Non-pigmented ciliary epithelial cell (primary cell): Measurements from ENCODE around the gene FAT1.

ENCODE experiments used
- DNase-seq: peaks from one replicate; pipeline ENCODE4 v3.0.0-alpha.2; 2010; ENCODE audit warnings: low read depth

The FAT1 gene

GRCh38 chr4:186606591-186606992, 117.1 kb downstream of the FAT1 start:
- DNase-seq = no peak

- no peak for DNase-seq
Observed at GRCh38 chr4:186605261-186605865, 118.3 kb downstream of the FAT1 start.

DNA sequence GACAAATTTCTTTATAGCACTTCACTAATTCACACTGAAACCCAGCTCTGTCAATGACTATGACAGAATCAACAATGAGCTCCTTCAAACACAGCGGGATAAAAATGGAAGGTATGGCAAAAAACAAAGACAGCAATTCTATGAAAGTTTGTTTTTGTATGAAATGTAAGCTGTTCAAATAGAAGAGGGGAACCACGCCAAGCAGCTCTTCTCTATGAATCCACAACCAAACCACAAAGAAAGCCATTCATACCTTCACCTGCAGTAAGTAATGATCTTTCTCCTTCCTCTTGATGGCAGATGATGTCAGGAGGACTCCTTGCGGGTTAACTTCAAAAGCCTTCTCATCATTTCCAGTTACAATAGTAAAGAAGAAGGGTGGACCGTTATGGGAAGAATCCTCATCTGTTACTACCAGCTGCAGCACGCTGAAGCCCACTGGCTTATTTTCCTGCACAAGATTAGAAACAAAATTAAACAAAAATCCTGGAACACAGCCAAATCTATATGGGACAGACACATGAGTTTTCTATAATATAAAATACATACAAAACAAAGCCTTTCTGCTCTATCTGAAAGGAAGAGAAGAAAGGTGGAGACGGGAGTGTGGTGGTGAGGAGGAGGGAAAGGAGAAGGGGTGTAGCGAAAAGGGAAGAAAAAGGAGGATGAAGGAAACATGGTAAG, 119.4 kb downstream of the FAT1 start:
- no peak for DNase-seq

DNA sequence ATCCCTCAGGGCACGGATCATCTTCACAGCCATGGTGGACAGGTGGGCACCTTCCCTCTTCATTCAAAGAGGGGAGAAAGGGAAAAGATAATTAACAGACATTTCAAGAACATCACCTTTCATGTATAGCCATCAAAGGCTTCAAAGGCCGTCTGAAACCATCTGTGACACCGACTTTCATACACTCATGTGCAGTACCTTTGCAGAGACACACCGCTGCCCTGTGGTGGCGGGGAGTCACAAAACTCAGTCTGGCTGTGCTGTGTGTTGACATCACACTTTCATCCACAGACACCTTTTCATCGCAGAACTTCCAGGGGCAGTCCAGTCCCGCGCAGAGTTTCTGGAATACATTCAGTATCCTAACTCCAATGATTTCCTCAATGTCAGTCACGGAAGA, 120.7 kb downstream of the FAT1 start:
- DNase-seq = no peak

DNA sequence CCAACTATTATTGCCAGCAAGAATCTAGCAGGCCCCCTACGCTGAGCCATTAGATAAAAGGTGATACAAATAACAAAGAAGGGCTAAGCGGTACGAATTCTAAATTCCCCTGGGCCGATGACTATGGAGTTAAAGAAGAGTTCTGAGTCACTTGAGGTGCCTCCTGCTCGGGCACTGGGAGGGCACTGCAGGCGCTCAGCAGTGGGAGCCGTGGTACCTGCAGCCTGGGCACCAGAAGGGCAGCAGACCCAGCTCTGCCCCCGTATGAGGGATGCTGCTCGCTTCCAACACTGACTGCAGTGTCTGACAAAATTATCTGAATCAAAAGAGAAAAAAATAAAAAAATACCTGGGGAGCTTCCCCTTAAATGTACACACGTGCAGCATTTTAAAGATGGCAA, 124.2 kb downstream of the FAT1 start:
- no peak for DNase-seq

DNA sequence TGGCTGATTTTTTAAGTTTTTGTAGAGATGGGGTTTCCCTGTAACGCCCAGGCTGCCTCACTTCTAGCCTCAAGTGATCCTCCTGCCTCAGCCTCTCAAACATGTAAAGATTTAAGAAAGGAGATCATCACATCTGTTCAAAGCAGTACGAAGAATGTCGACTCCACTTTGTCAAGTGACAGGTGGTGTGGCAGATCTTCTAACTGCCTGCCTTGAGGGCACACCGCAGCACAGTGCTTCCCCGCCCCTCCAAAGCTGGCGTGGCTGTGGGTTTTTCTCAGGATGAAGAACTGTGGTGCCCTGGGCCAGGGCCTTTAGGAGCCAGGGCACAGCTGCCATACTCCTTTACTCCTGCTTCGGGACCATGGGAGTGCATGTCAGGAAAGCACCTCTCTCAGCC, 125.0 kb downstream of the FAT1 start:
- DNase-seq = no peak

DNA sequence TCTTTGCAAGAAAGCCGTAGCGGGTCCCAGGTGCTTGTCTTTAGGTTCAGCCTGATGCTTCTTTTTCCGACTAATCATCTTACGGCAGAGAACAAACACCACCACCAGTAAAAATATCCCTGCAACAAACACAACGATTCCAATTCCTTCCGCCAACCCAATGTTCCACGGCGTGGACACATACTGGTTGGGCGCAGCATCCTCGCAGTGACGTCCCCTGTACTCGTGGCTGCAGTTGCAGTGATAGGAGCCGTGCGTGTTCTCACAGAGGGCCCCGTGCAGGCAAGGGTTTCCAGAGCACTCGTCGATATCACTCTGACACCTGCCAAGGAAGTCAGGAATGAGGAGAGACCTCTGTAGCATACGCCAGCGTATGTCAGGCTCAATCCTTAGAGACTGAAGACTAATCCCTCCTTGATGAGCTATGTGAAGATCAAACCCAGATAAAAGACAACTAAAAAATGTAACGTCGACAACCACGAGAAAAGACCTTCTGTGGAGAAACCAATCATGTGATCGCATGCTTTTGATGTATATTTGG, 126.7 kb downstream of the FAT1 start:
- no peak for DNase-seq

DNA sequence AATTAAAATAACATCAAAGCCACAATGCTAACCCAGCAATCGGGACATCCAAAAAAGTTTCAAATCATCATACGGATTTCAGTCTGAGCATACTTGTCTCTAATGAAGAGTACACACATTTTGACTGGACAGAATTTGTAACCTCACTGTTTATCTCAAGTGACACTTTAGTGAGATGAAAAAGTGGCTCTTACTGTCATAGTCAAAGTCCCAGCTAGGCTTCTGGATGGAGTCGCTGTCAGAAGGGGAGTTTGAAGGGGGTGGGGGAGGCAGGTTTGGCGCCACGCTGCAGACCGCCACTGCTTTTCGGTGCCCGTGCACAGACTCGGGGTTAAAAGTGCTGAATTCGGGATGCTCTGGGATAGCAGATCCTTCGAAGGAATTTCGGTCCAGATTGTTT, 127.3 kb downstream of the FAT1 start:
- DNase-seq = no peak

DNA sequence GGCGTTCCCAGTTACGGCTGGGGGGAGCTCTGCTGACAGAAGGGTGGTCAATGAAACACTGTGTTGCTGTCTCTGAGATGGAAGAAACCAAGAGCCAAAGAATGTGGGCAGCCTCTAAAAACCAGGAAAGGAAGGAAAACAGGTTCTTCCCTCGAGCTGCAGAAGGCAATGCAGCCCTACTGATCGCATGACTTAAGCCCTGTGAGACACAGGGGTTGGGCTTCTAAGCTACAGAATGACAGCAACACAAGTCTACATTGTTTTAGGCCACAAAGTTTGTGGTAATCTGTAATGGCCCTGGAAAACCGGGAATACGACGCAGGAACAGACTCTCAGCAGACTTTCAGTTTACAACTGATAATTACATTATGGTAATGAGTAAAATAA, 130.1 kb downstream of the FAT1 start:
- no peak for DNase-seq

DNA sequence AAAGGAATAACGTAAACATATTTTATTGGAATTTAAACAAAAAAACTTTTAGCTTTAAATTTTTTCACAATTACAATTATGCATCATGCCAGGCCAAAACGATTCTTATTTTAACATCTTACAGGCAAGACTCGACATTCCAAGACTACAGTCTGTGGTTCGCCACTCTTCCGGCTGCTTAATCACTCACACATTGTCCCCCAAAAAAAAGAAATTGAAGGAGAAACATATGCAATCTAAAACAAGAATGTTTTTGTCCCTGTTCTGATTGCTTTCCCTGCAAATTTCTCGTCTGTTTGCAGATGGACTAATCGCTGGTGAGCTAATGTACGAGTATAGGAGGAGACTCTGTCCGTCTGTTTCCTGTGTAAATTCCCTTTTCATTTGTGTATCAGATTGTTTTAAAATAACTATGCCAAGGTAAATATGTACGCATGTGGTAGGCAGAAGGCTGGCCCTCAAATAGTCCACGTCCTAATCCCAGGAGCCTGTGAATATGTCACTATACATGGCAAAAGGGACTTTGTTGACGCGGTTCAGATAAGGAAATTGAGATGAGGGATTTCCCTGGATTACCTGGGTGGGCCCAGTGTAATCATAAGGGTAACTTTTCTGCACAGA, 130.6 kb downstream of the FAT1 start:
- no peak for DNase-seq

- DNase-seq = no peak
Observed at GRCh38 chr4:186592445-186592844, 131.2 kb downstream of the FAT1 start.

DNA sequence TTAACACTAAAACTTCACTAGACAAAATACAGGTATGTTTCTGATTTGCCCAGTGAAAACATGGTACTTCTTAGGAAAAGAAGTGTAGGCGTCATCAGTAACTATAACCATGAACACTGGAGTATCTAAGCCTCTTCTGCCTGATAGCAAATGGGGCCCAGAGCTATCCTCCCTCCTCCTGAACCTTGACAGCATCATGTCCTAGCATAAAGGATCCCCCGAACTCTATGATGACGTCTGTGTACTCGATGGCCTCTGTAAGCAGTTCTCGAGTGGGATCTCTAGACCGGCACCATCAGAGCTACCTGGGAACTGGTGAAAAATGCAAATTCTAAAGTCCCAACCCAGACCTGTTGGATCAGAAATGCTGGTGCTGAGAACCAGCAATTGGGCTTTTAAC, 132.0 kb downstream of the FAT1 start:
- no peak for DNase-seq

DNA sequence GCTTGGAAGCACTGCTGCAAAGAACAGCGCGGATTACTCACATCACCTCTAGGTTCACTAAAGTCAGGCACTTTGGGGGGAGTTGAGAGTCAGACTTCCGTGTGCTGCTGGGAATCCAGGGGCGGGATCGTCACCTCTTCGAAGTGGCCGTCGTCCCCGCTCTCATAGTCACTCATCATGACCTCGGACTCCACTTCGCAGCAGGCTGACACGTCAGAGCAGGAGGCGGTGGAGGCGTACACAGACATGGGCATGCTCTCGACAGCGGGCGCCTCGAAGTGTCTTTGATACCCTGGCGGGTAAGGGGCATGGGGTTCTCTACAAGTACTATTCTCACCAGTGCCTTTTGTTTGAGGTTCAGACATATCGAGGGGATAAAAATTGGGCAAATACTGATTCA, 135.2 kb downstream of the FAT1 start:
- DNase-seq = no peak

DNA sequence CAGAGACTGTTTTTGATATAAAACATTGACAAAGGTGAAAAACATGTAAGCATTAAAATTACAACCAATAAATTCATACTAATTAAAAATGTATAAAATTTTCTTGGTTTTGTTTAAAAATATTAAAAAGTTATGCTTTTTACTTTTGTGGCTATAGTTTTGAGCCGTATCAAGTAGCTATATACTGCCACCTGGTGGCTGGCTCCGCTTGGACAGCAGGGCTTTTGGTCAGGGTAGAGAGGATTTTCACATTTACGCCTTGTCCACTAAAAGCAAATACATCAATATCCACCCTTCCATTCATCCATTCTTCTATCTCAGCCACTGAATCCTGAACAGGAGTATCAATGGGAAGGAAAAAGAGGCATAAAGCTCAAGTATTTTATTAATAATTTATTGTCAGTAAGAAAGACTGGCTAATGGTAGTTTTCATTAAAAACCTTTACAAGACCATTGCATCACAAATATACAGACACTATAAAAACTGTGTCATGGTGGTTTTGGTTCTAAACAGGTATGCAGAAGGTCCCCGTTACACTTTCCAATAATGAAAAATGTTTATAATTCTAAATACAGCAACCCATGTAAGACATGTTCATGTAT, 136.1 kb downstream of the FAT1 start:
- no peak for DNase-seq

DNA sequence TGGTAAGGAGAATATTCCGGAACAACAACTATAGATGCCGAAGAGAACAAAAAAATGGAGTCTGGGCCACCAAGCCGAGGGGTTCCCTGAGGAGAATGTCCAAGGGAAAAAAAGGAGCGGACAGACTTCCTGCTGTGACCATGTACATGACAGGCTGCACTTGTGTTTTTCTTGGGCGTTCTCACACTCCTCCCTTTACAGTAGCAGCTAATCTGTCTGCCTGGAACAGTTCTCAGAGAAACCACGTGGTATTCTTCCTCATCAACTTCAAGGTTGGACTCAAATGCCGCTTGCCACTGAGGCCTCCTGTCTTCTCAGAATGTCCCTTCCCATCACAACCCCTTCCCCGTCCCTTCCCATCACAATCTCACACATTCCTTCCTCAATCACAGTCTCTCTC, 137.5 kb downstream of the FAT1 start:
- DNase-seq = no peak

DNA sequence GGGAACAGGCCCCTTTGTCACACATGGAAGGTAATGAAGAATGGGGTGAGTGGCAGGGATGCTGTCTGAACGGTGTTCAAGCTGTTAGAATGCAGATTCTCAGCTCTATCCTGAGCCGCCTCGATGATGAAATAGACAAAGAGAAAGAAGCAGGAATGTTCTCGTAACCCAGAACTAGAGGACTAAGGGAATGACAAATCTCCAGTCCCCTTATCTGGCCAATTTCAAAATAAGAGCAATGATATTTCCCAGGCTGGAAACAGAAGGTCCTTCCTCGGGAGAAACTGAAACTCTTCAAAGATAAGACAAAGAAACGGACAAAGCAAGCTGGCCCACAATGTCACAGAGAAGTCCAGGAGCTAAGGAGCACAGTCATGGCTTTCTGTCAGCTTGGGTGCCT, 138.7 kb downstream of the FAT1 start:
- no peak for DNase-seq

DNA sequence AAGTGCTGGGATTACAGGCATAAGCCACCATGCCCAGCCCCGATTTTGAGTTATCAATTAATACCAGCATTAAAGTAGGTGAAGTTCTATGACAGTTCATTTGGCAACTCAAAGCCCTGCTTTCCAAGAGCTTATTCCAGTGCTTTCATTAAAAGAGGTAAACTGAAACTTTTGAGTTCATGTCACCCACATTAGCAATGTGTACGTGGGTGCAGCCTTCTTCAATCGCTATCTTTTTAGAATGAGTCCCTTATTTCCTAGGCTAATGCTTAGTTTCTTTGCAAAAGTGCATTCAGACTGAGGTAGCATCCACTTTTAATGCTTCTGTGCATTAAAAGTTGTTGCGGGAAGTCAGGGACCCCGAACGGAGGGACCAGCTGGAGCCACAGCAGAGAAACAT, 142.2 kb downstream of the FAT1 start:
- DNase-seq = no peak

DNA sequence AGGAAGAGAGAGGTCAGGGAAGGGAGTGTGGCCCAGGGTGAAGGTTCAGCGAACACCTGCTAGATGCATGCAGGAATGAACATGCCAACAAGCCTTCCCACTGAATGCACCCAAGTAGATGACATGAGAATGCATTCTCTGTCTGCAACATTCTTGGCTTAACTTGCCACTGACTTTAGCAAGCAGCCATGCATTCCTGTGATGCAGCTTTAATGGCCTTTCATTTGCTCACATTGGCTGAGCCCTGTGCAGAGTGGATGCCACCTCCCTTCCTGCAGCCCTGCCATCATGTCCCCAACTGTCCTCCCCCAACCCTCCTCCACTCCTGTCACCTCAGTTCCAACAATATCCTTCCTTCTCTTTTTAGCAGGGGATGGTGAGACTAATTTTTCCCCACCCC, 143.0 kb downstream of the FAT1 start:
- no peak for DNase-seq

GRCh38 chr4:186570193-186570996, 153.3 kb downstream of the FAT1 start:
- DNase-seq = peak; percentile 37

DNA sequence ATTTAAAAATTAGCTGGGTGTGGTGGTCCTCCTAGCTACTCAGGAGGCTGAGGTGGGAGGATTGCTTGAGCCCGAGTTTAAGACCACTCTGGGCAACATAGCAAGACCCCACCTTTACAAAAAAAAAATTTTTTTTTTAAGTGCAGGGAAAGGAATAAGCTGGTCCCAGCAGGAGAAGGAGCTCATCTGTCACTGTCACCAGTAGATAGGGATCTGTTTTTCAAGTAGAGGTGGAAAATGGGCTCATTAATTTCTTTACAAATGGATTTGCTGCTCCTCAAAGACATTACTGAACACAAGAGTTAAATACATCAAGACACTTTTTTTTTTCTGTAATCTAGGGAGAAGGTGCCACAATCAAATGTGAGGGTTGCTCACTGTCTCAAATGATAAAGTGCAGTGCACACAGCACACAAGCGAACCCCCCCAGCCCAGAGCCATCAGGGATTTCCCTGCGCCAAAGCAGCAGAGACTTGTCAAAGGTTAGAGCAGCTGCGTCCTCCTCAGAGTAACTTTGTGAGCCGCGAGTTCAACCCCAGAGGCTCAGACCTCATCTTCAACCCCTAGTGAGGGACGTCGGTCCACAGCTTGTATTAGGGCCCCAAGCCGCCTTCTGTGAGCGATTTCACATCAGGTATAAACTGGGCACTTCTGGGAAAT, 154.0 kb downstream of the FAT1 start:
- DNase-seq = no peak

- DNase-seq = no peak
Observed at GRCh38 chr4:186566068-186566467, 157.6 kb downstream of the FAT1 start.

- DNase-seq = no peak
Observed at GRCh38 chr4:186563761-186564160, 159.9 kb downstream of the FAT1 start.
